Measurements from ENCODE around the gene ZNF296.

DNA sequence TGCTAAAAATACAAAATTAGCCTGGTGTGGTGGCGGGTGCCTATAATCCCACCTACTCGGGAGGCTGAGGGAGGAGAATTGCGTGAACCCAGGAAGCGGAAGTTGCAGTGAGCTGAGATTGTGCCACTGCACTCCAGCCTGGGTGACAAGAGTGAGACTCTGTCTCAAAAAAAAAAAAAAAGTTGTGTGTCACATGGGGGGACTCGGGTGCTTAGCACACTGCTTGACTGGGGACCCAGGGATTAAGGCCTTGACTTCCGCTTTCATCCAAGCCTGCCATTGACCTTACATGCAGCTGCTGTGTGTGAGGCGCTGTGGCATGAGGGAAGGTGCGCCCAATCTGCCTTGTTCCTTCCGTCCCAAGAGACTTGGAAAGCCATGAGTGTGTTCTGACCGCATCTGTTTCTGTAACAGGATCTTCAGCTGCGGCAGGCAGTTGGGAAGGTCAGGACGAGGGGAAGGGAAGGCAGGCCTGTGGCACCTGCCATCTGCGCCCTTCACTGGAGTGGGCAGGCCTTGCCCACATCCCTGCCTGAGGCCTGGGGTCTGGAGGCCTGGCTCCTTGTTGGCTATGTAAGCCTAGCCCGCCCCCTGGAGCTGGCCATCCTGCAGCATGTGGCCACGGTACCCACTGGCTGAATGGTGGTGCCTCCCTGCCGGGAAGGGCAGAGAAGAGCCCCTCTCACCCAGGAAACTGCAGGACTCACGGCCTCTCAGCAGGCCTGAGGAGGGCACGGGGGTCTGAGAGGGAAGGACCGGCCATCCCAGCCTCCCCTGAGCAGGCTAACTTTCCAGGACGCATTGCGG is 39.7 kb upstream of the ZNF296 start:
- TF ChIP-seq, protein P1, sequence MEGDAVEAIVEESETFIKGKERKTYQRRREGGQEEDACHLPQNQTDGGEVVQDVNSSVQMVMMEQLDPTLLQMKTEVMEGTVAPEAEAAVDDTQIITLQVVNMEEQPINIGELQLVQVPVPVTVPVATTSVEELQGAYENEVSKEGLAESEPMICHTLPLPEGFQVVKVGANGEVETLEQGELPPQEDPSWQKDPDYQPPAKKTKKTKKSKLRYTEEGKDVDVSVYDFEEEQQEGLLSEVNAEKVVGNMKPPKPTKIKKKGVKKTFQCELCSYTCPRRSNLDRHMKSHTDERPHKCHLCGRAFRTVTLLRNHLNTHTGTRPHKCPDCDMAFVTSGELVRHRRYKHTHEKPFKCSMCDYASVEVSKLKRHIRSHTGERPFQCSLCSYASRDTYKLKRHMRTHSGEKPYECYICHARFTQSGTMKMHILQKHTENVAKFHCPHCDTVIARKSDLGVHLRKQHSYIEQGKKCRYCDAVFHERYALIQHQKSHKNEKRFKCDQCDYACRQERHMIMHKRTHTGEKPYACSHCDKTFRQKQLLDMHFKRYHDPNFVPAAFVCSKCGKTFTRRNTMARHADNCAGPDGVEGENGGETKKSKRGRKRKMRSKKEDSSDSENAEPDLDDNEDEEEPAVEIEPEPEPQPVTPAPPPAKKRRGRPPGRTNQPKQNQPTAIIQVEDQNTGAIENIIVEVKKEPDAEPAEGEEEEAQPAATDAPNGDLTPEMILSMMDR (IDR thresholded peaks at IDR 0.05; ENCODE audit: low read length) = no peak
- no peak for TF ChIP-seq EZH2phosphoT487 (IDR thresholded peaks at IDR 0.05; ENCODE audit: low read length)
- no peak for TF ChIP-seq EZH2 (optimal IDR thresholded peaks at IDR 0.05; ENCODE audit: low read depth, low read length)

Data from MM.1S (cell line).